B cell (primary cell): ENCODE measurements around the gene MARCHF10.

ENCODE experiments used
- CTCF ChIP-seq: fragments of 200-600 bp; IDR thresholded peaks from one replicate; pipeline ENCODE4 v1.8.0; 2022; ENCODE audit warnings: antibody characterized with exemption, mild to moderate bottlenecking
- EZH2 ChIP-seq: IDR thresholded peaks from 2 replicates; pipeline ENCODE4 v1.6.1; 2012; ENCODE audit warnings: borderline replicate concordance, low read depth, mild to moderate bottlenecking, moderate library complexity, low read length; ENCODE audit not compliant: insufficient read depth, poor library complexity, severe bottlenecking

- TF ChIP-seq CTCF, result no peak
- no peak for TF ChIP-seq EZH2
These were observed 2.9 kb downstream of the MARCHF10 start for GRCh38 chr17:62805234-62805633.
